WI38 (cell line): Measurements from ENCODE around the gene PIK3CD.
"Not testable (repeated sequence)": the region's sequence is repeated elsewhere in the genome, so short reads cannot be mapped to it uniquely, and the experiment has no call there.

Source experiments
- H3K4me3 ChIP-seq: 2 replicates; pipeline ENCODE4 v1.5.1; 2011; ENCODE audit warnings: low read depth, mild to moderate bottlenecking, control low read depth, low read length
- CTCF ChIP-seq: IDR thresholded peaks from 2 replicates; pipeline ENCODE4 v1.5.1; 2012; ENCODE audit warnings: low read depth, mild to moderate bottlenecking, control low read depth, low read length

PIK3CD gene

GRCh38 chr1:9744106-9744799 lies 92.7 kb downstream of the PIK3CD start:
- H3K4me3 ChIP-seq: no peak overlapping the region
- no peak for TF ChIP-seq CTCF

- no peak overlapping the region for H3K4me3 ChIP-seq
- no peak for TF ChIP-seq CTCF
Observed at GRCh38 chr1:9746211-9746610, 94.7 kb downstream of the PIK3CD start.

- H3K4me3 ChIP-seq: no peak overlapping the region
- TF ChIP-seq CTCF: no peak
Observed at GRCh38 chr1:9746651-9747050, 95.1 kb downstream of the PIK3CD start.

- not testable (repeated sequence) for H3K4me3 ChIP-seq
Observed at GRCh38 chr1:9748391-9748790, 96.9 kb downstream of the PIK3CD start.

- no peak overlapping the region for H3K4me3 ChIP-seq
- no peak for TF ChIP-seq CTCF
Observed at GRCh38 chr1:9749361-9749760, 97.8 kb downstream of the PIK3CD start.

- no peak for TF ChIP-seq CTCF
- H3K4me3 ChIP-seq: no peak overlapping the region
Observed at GRCh38 chr1:9751971-9752370, 100.4 kb downstream of the PIK3CD start.

GRCh38 chr1:9753121-9753531 lies 101.6 kb downstream of the PIK3CD start:
- no peak for TF ChIP-seq CTCF
- H3K4me3 ChIP-seq: no peak overlapping the region

GRCh38 chr1:9755441-9755995 lies 104.0 kb downstream of the PIK3CD start:
- TF ChIP-seq CTCF: no peak

More at GRCh38 chr1:9755441-9755995, 104.0 kb downstream of the PIK3CD start:
- H3K4me3 ChIP-seq: no peak overlapping the region
